Ovary (tissue), 3 donors: ENCODE data around the gene TNFSF13.

ENCODE experiments used
- CTCF ChIP-seq, 3 donors: fragments of 450-650 bp in 2 of 3; fragments of 200-600 bp in 1 of 3; IDR thresholded peaks; one replicate each; pipeline versions ENCODE4 v1.5.1 to v1.8.0; 2016 to 2022; ENCODE audit warnings: antibody characterized with exemption in 3 of 3, mild to moderate bottlenecking in 1 of 3
- POLR2A ChIP-seq: fragments of 450-650 bp; IDR thresholded peaks from one replicate; pipeline ENCODE4 v1.6.1; 2017; ENCODE audit warnings: antibody characterized with exemption, mild to moderate bottlenecking, moderate library complexity
- donor health status: DM: no; HTN: no; CAD: no.

GRCh38 chr17:7610641-7611040, 52.1 kb downstream of the TNFSF13 start:
- TF ChIP-seq POLR2A (no peak), CTCF (IDR thresholded peaks at IDR 0.05) (no peak)
